Colonic mucosa (tissue), 4 donors: ENCODE results near the gene PDHX. TPM values are rescaled to one million over a fixed set of nuclear protein-coding genes. Genes with fewer than 3 reads are reported as not detected.

Experiments used
- DNase-seq: peaks from one replicate; pipeline ENCODE4 v3.0.0-alpha.2; 2020
- H3K27ac ChIP-seq: fragments of 200-600 bp; one replicate; pipeline ENCODE4 v1.8.0; 2021
- H3K27me3 ChIP-seq: fragments of 200-600 bp; one replicate; pipeline ENCODE4 v1.8.0; 2021
- H3K36me3 ChIP-seq: fragments of 200-600 bp; one replicate; pipeline ENCODE4 v1.8.0; 2021
- H3K4me1 ChIP-seq: fragments of 200-600 bp; one replicate; pipeline ENCODE4 v1.8.0; 2021; ENCODE audit warnings: mild to moderate bottlenecking
- H3K4me3 ChIP-seq: fragments of 200-600 bp; one replicate; pipeline ENCODE4 v1.8.0; 2021
- H3K9ac ChIP-seq, 2 donors: one replicate each; pipeline ENCODE4 v1.7.0; 2013; ENCODE audit warnings: control low read depth in 2 of 2, low read depth in 2 of 2, low read length in 2 of 2
- H3K9me3 ChIP-seq: fragments of 200-600 bp; one replicate; pipeline ENCODE4 v1.8.0; 2021
- CTCF ChIP-seq: fragments of 200-600 bp; IDR thresholded peaks from one replicate; pipeline ENCODE4 v1.8.0; 2022; ENCODE audit warnings: antibody characterized with exemption, mild to moderate bottlenecking
- intact Hi-C: fragments of 100-400 bp; cut with DNase I; formaldehyde crosslinking; loops from one replicate; pipeline ENCODE4 v1.14.1; 2022
- total RNA-seq, 2 donors: library from RNA; stranded (reverse); fragmentation: NEBNext Ultra II Directional in 1 of 2; extraction: Animal tissue kit (Norgen Biotek cat#: 25700) in 1 of 2; gene quantifications; one replicate each; pipeline ENCODE4 v1.2.1, GENCODE V29; 2021
- donor health status: healthy.
- donor health status: DM: no; HTN: no; CAD: no.
- donor health status: DM: no; HTN: no; CAD: no.

Gene PDHX
- total RNA-seq, 2 donors from 2014 or later: 55.2 to 57.2 TPM

DNA sequence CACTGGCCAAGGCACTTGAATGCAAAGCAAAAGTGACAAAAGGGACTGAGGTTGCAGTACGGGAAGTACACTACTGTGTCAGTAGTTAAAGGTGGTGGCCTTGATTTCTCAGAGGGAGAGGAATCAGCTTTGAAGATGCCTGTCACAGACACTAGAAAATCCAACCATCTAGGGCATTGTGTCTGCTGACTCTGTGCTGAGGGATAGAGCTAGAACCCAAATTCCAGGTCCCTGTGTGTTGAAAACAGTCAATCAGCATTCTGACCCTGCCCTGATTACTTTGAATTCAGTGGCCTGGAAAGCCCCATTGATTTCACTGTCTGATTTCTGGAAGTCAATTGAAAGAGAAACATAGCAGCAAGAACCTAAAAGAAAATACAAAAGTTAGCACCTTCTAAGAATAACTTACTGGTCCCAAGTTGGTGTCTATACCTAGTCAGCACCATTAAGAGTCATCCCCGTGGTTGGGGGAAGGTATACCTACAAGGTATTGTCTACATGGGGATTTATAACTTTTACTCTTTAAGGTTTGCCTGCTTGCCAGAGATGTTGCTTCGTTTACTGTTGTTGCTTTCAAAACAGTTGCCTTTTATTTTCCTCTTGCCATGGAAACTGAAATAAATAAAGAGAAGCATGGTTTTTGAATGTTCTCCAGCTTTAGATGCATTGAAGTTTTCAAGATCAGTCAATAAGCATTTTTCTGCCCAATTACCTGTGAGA lies 97.3 kb downstream of the PDHX start:
- no peaks in the 10 kb centered on the region for H3K4me1 ChIP-seq
- no peak overlapping the region for H3K4me3 ChIP-seq
- intact Hi-C loops: no loop called here
- H3K36me3 ChIP-seq: no peaks in the 10 kb centered on the region
- H3K27me3 ChIP-seq: no peaks in the 10 kb centered on the region
- H3K9me3 ChIP-seq: no peaks in the 10 kb centered on the region
- no peak overlapping the region for H3K27ac ChIP-seq
- no peak overlapping the region for H3K9ac ChIP-seq
- TF ChIP-seq CTCF: no peak
- no peak for DNase-seq

GRCh38 chr11:35014346-35014745 lies 97.9 kb downstream of the PDHX start:
- H3K9me3 ChIP-seq: no peaks in the 10 kb centered on the region
- no peaks in the 10 kb centered on the region for H3K4me1 ChIP-seq
- H3K27ac ChIP-seq: no peak overlapping the region
- no peak overlapping the region for H3K4me3 ChIP-seq
- intact Hi-C loops: no loop called here
- H3K27me3 ChIP-seq: no peaks in the 10 kb centered on the region
- no peak for DNase-seq
- no peaks in the 10 kb centered on the region for H3K36me3 ChIP-seq
- H3K9ac ChIP-seq: no peak overlapping the region
- TF ChIP-seq CTCF: no peak

GRCh38 chr11:35015621-35016387 lies 99.4 kb downstream of the PDHX start:
- Histone ChIP-seq H3K4me1 (no peaks in the 10 kb centered on the region), H3K36me3 (no peaks in the 10 kb centered on the region), H3K4me3 (no peak overlapping the region), H3K9ac (no peak overlapping the region), H3K9me3 (no peaks in the 10 kb centered on the region), H3K27me3 (no peaks in the 10 kb centered on the region), H3K27ac (no peak overlapping the region)
- DNase-seq: no peak
- no peak for TF ChIP-seq CTCF
- intact Hi-C loops: no loop called here

GRCh38 chr11:35016916-35017315 lies 100.5 kb downstream of the PDHX start:
- intact Hi-C loops: no loop called here
- Histone ChIP-seq H3K9me3 (no peaks in the 10 kb centered on the region), H3K27me3 (no peaks in the 10 kb centered on the region), H3K4me3 (no peak overlapping the region), H3K4me1 (no peaks in the 10 kb centered on the region), H3K36me3 (no peaks in the 10 kb centered on the region), H3K9ac (no peak overlapping the region), H3K27ac (no peak overlapping the region)
- DNase-seq: no peak
- no peak for TF ChIP-seq CTCF

DNA sequence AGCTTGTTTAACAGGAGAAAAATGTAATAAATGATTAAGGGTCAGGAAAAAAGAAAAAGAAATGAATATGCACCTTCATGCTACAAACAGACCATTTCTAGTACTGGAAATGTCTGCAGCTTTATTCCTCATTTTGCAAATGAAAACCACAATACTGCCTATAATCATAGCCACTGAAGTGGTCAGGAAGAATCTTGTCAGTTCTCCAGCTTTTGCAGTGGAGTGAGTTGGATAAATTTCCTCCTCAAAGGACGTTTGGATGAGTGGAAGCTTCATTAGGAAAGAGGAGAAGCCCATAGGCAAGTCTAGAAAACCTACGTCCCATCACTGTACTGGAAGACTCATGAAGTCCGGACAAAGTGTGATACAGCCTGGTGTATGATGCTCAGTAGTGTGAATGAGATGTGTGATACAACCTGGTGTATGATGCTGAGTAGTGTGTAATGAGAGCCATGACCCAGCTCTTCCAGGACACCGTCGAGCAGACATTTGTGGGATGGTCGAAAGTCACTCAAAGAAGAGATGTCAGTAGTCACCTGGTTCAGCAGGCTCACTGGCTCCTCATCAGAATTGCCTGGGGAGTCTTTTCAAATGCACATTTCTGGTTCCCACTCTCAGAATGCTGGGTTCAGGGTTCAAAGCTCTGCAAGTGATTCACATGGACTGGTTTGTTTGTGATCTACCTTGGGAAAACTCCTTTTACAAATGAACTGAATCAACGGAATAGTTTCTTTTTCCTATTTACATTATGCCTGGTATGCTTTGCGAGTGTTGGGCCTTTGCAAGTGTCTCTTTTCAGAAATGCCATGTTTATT lies 101.3 kb downstream of the PDHX start:
- no peak for DNase-seq
- no peaks in the 10 kb centered on the region for H3K27me3 ChIP-seq
- intact Hi-C loops: no loop called here
- H3K27ac ChIP-seq: no peak overlapping the region
- H3K9me3 ChIP-seq: no peaks in the 10 kb centered on the region
- H3K36me3 ChIP-seq: no peaks in the 10 kb centered on the region
- TF ChIP-seq CTCF: no peak
- no peaks in the 10 kb centered on the region for H3K4me1 ChIP-seq
- no peak overlapping the region for H3K9ac ChIP-seq
- H3K4me3 ChIP-seq: no peak overlapping the region
